H9 (cell line): Measurements from ENCODE around the gene TEX35. TPM values are rescaled to one million over a fixed set of nuclear protein-coding genes. Genes with fewer than 3 reads are reported as not detected.

Experiments
- DNase-seq: peaks from one replicate; pipeline ENCODE4 v3.0.0-alpha.2; 2017
- H2AFZ ChIP-seq: one replicate; pipeline ENCODE4 v1.6.1; 2013; ENCODE audit warnings: mild to moderate bottlenecking, low read length, control low read depth, moderate library complexity
- H2AK5ac ChIP-seq: 2 replicates; pipeline ENCODE4 v1.6.1; 2013; ENCODE audit warnings: low read length, control low read depth, mixed read lengths; ENCODE audit not compliant: insufficient read length
- H2BK120ac ChIP-seq: one replicate; pipeline ENCODE4 v1.6.1; 2013; ENCODE audit warnings: low read depth, mild to moderate bottlenecking, low read length, control low read depth, inconsistent platforms; ENCODE audit not compliant: poor library complexity, severe bottlenecking
- H2BK12ac ChIP-seq: 2 replicates; pipeline ENCODE4 v1.6.1; 2013; ENCODE audit warnings: low read length, control low read depth, mixed read lengths, low read depth; ENCODE audit not compliant: insufficient read length
- H2BK15ac ChIP-seq: 2 replicates; pipeline ENCODE4 v1.6.1; 2013; ENCODE audit warnings: low read depth, low read length, control low read depth
- H2BK20ac ChIP-seq: one replicate; pipeline ENCODE4 v1.6.1; 2013; ENCODE audit warnings: low read depth, mild to moderate bottlenecking, low read length, control low read depth, inconsistent platforms; ENCODE audit not compliant: poor library complexity, severe bottlenecking
- H2BK5ac ChIP-seq: 2 replicates; pipeline ENCODE4 v1.6.1; 2013; ENCODE audit warnings: low read length, control low read depth, mixed read lengths; ENCODE audit not compliant: insufficient read length
- H3K14ac ChIP-seq: 2 replicates; pipeline ENCODE4 v1.6.1; 2013; ENCODE audit warnings: low read length, control low read depth; ENCODE audit not compliant: insufficient read depth
- H3K18ac ChIP-seq: 2 replicates; pipeline ENCODE4 v1.6.1; 2013; ENCODE audit warnings: low read depth, mild to moderate bottlenecking, mixed read lengths, low read length, control low read depth; ENCODE audit not compliant: insufficient read length
- H3K23ac ChIP-seq: 2 replicates; pipeline ENCODE4 v1.6.1; 2013; ENCODE audit warnings: low read length, control low read depth, mixed read lengths, low read depth; ENCODE audit not compliant: insufficient read length
- H3K23me2 ChIP-seq: 2 replicates; pipeline ENCODE4 v1.6.1; 2013; ENCODE audit warnings: low read depth, mild to moderate bottlenecking, mixed read lengths, low read length, control low read depth; ENCODE audit not compliant: insufficient read length, poor library complexity, severe bottlenecking
- H3K27ac ChIP-seq: 2 replicates; pipeline ENCODE4 v1.5.1; 2013; ENCODE audit warnings: low read length, control low read depth, mixed read lengths, low read depth; ENCODE audit not compliant: insufficient read length
- H3K27me3 ChIP-seq: 2 replicates; pipeline ENCODE4 v1.6.1; 2013; ENCODE audit warnings: low read length, control low read depth, inconsistent platforms; ENCODE audit not compliant: insufficient read depth
- H3K4ac ChIP-seq: 2 replicates; pipeline ENCODE4 v1.6.1; 2013; ENCODE audit warnings: low read depth, mild to moderate bottlenecking, control low read depth, inconsistent platforms, low read length, moderate library complexity
- H3K4me1 ChIP-seq: 2 replicates; pipeline ENCODE4 v1.6.1; 2013; ENCODE audit warnings: low read length, control low read depth, inconsistent platforms; ENCODE audit not compliant: insufficient read depth
- H3K4me2 ChIP-seq: 2 replicates; pipeline ENCODE4 v1.6.1; 2013; ENCODE audit warnings: low read length, control low read depth, mixed read lengths; ENCODE audit not compliant: insufficient read length, insufficient read depth
- H3K56ac ChIP-seq: 2 replicates; pipeline ENCODE4 v1.6.1; 2013; ENCODE audit warnings: low read depth, mild to moderate bottlenecking, mixed read lengths, low read length, control low read depth; ENCODE audit not compliant: insufficient read length
- H3K79me1 ChIP-seq: 2 replicates; pipeline ENCODE4 v1.6.1; 2013; ENCODE audit warnings: low read depth, mild to moderate bottlenecking, moderate library complexity, low read length, control low read depth, inconsistent platforms; ENCODE audit not compliant: insufficient read depth, poor library complexity, severe bottlenecking
- H3K79me2 ChIP-seq: 2 replicates; pipeline ENCODE4 v1.6.1; 2013; ENCODE audit warnings: low read length, control low read depth, inconsistent platforms; ENCODE audit not compliant: insufficient read depth
- H3K9ac ChIP-seq: 2 replicates; pipeline ENCODE4 v1.6.1; 2013; ENCODE audit warnings: low read length, control low read depth, mixed read lengths; ENCODE audit not compliant: insufficient read length; ENCODE audit errors: extremely low read depth
- H3K9me3 ChIP-seq: one replicate; pipeline ENCODE4 v1.6.1; 2013; ENCODE audit warnings: low read depth, low read length, inconsistent platforms; ENCODE audit not compliant: control insufficient read depth
- H3T11ph ChIP-seq: one replicate; pipeline ENCODE4 v1.6.1; 2013; ENCODE audit warnings: mild to moderate bottlenecking, low read length, control low read depth, inconsistent platforms
- H4K20me1 ChIP-seq: one replicate; pipeline ENCODE4 v1.6.1; 2013; ENCODE audit not compliant: control insufficient read depth, insufficient read length, insufficient read depth
- H4K5ac ChIP-seq: 2 replicates; pipeline ENCODE4 v1.6.1; 2013; ENCODE audit warnings: low read depth, mild to moderate bottlenecking, mixed read lengths, low read length, control low read depth; ENCODE audit not compliant: insufficient read length
- H4K8ac ChIP-seq: replicated peaks from 2 replicates; pipeline ENCODE4 v1.6.1; 2013; ENCODE audit warnings: low read length, control low read depth, mixed read lengths, low read depth; ENCODE audit not compliant: insufficient read length
- H4K91ac ChIP-seq: 2 replicates; pipeline ENCODE4 v1.6.1; 2013; ENCODE audit warnings: low read depth, mild to moderate bottlenecking, moderate library complexity, mixed read lengths, low read length, control low read depth; ENCODE audit not compliant: insufficient read length
- H3K27ac Mint-ChIP-seq, 3 experiments: 2 replicates in 2 of 3; 3 replicates in 1 of 3; pipeline ENCODE4 v1.8.0; 2020 to 2021; ENCODE audit warnings: mixed read lengths in 3 of 3, mild to moderate bottlenecking in 1 of 3, moderate library complexity in 1 of 3
- H3K27me3 Mint-ChIP-seq: 2 replicates; pipeline ENCODE4 v1.8.0; 2021; ENCODE audit warnings: low read depth, mild to moderate bottlenecking, moderate library complexity, mixed read lengths
- H3K36me3 Mint-ChIP-seq, 3 experiments: 2 replicates in 2 of 3; 3 replicates in 1 of 3; pipeline ENCODE4 v1.8.0; 2020 to 2021; ENCODE audit warnings: low read depth in 3 of 3, mixed read lengths in 3 of 3; ENCODE audit not compliant: insufficient read depth in 1 of 3
- H3K4me1 Mint-ChIP-seq, 2 experiments: 2 replicates each; pipeline ENCODE4 v1.8.0; 2020; ENCODE audit warnings: mixed read lengths in 2 of 2
- H3K4me3 Mint-ChIP-seq, 2 experiments: 2 replicates in 1 of 2; 3 replicates in 1 of 2; pipeline ENCODE4 v1.8.0; 2020 to 2021; ENCODE audit warnings: mild to moderate bottlenecking in 2 of 2, mixed read lengths in 2 of 2, moderate library complexity in 1 of 2
- H3K9me3 Mint-ChIP-seq, 2 experiments: 2 replicates in 1 of 2; 3 replicates in 1 of 2; pipeline ENCODE4 v1.8.0; 2020; ENCODE audit warnings: mild to moderate bottlenecking in 2 of 2, mixed read lengths in 2 of 2, moderate library complexity in 1 of 2
- CTCF ChIP-seq: fragments of 200-600 bp; sonication (generic); conservative IDR thresholded peaks from 3 replicates; pipeline ENCODE4 v1.8.0; 2021; ENCODE audit warnings: antibody characterized with exemption, mild to moderate bottlenecking
- WGBS: extraction: QIAGEN DNeasy Blood & Tissue Kit; methylation state at CpG from one replicate; pipeline ENCODE4 v1.1.7; 2013; ENCODE audit warnings: missing lambda C conversion rate, low lambda C conversion rate, mixed read lengths; ENCODE audit not compliant: insufficient read length; ENCODE audit errors: extremely low coverage; 5-methylcytosine and 5-hydroxymethylcytosine counted together
- total RNA-seq: library from RNA; stranded (reverse); gene quantifications from 2 replicates; pipeline ENCODE4 v1.2.1, GENCODE V29; 2021

Gene TEX35
- total RNA-seq, 1 experiment from 2014 or later: not detected

- Histone ChIP-seq H2BK120ac (no peak overlapping the region), H4K20me1 (no peaks in the 10 kb centered on the region), H2AK5ac (no peak overlapping the region), H3K14ac (no peak overlapping the region), H3K79me1 (no peaks in the 10 kb centered on the region), H3K4ac (no peak overlapping the region), H3K18ac (no peak overlapping the region), H3T11ph (no peak overlapping the region), H3K56ac (no peak overlapping the region), H3K23ac (no peak overlapping the region), H3K27ac (no peak overlapping the region), H2BK20ac (no peak overlapping the region), H4K91ac (no peak overlapping the region), H3K27me3 (no peaks in the 10 kb centered on the region), H4K8ac (no peak overlapping the region), H3K9ac (no peak overlapping the region), H2BK15ac (no peak overlapping the region), H3K4me2 (no peak overlapping the region), H2BK12ac (no peak overlapping the region), H2BK5ac (no peak overlapping the region), H3K79me2 (no peaks in the 10 kb centered on the region), H3K9me3 (no peaks in the 10 kb centered on the region), H3K4me1 (no peaks in the 10 kb centered on the region), H2AFZ (no peak overlapping the region), H4K5ac (no peak overlapping the region), H3K23me2 (no peaks in the 10 kb centered on the region)
- H3K4me3 Mint-ChIP-seq: no peak overlapping the region
- H3K36me3 Mint-ChIP-seq: peaks cover 4 to 6% (median 5%) of the 10 kb centered on the region in 3 experiments; a peak in 5 of 7 replicates
- no peak overlapping the region for H3K27ac Mint-ChIP-seq
- TF ChIP-seq CTCF: no peak
- no peak for DNase-seq
- H3K4me1 Mint-ChIP-seq: peaks cover 2 to 5% of the 10 kb centered on the region in 2 experiments; a peak in 2 of 4 replicates
- no peaks in the 10 kb centered on the region for H3K27me3 Mint-ChIP-seq
- peaks cover 3 to 8% of the 10 kb centered on the region in 2 experiments; a peak in 4 of 5 replicates for H3K9me3 Mint-ChIP-seq
- no CpG with 5 or more reads among the region's 4 CpGs for WGBS
Measured at GRCh38 chr1:178564086-178564782, 51.3 kb downstream of the TEX35 start.
